Activated CD4-positive, alpha-beta T cell treated with anti-CD3 and anti-CD28 coated beads, Interleukin-2, amount 50 U/mL, for 4 hours (primary cell): ENCODE measurements around the gene C3orf52.

Experiments used
- DNase-seq, 2 experiments: peaks; one replicate each; pipeline ENCODE4 v3.0.0-alpha.2; 2020

C3orf52 gene

DNA sequence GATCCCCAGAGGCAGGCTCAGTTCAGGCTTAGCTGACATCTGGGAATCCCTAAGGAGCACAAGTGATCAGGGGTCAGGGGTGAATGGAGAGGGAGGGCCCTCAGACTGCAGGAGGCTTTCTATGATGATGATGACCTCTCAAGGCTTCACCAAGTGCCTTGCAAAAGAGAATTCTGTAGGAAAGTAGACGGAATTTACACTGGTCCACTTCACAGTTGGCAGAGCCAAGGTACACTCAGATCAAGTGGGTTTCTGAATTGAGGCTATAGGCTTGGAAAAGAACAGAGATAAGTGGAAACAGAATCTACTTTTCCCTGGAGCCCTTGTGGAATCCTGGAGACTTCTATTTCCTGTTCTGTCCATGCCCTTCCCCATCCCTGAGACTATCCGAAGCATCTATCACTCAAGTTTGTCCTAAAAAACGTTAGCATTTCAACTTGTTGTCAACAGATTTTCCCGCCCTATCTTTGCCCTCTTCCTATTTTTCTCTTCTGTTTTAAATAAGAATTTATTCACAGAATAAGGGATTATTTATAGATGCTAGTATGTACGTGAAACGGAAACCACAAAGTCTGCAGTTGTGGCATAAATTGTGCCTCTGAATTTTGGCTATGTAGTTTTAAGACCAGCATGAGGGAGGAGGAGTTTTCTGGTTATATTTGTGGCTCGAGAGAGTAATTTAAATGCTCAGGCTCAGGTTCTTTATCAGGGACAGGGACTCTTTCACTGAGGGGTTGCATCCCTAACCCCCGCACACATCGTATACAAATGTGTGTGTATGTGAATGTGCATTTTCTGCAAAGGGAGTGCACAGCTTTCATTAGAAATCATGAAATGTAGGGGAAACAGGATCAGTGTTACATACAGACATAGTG, 34.0 kb downstream of the C3orf52 start:
- DNase-seq, result no peak

GRCh38 chr3:112121577-112122547, 35.7 kb downstream of the C3orf52 start:
- no peak for DNase-seq

- DNase-seq, result no peak
Observed at GRCh38 chr3:112122870-112123269, 36.7 kb downstream of the C3orf52 start.

GRCh38 chr3:112123548-112123947, 37.4 kb downstream of the C3orf52 start:
- DNase-seq, result no peak

DNA sequence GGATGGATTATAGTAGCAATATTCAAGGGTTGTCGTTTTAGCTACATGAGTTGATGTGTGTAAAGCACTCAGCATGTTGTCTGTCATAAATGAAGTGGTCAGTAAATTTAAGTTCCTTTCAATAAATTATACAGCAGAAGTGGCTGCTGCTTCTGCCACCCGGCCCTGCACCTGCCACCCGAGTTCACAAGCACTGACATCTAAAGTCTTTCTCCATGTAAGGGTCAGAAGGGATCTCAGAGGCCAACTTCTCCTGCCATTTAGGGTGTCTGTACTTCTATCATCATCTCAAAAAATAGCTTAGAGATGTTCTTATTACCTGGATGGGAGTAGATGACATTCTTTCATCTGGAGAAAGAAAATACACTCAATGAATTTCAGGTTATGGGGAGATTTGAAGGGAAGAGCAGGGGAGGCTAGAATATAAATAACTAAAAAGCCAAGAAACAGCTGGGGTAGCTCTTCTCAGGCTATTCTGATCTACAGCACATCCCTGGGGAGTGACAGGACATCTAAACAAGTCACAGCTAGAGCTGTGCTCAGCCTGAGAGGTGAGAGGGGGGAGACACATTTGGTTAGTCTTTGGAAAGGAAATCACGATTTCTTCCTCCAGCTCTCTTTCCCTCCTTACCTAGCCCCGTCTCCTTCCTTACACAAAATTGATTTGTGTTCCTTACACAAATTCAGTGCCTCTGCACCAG, 38.9 kb downstream of the C3orf52 start:
- DNase-seq, result no peak

GRCh38 chr3:112126511-112126911, 40.3 kb downstream of the C3orf52 start:
- DNase-seq, result no peak

DNA sequence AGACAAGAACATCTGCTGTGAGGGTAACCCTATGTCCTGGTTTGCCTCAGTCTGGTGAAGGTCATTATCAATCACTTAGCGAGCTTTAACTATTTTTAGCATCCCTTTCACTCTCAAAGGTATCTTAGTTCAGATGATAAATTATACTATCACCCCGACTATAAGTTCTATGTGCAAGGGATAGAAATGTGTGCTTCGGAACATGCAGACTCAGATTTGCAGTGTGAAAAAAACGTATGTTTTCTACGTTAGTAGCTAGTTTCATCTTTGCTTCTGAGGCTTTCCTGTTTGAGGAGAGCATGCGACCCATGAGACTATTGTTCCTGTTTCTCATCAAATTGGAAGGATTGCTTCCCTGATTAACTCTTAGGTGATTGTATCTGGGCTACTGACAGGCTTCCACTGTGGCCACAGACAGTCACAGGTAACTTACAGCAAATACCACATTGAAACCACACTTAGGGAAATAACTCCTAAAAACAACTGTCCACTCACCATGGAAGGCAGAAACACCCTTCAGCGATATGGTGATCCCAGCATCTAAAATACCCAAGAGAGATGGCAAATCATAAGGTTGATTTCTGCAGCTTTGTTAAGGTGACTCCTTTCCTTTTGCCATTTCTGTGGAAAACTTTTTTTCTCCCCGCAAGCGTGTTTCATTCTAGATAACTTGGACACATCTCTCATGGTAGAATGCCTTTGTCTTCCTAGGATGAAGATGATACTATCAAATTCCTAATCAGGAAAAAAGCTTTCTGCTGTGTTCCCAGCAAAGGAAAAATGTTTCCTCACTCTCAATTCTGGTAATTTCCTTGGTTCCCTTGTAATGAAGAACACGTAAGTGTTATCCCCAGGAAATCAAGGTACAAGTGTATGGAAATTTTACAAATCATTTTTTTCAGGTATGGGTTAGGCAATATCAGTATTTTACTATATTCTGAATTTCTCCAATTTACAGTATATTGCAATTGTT, 41.6 kb downstream of the C3orf52 start:
- no peak for DNase-seq

DNA sequence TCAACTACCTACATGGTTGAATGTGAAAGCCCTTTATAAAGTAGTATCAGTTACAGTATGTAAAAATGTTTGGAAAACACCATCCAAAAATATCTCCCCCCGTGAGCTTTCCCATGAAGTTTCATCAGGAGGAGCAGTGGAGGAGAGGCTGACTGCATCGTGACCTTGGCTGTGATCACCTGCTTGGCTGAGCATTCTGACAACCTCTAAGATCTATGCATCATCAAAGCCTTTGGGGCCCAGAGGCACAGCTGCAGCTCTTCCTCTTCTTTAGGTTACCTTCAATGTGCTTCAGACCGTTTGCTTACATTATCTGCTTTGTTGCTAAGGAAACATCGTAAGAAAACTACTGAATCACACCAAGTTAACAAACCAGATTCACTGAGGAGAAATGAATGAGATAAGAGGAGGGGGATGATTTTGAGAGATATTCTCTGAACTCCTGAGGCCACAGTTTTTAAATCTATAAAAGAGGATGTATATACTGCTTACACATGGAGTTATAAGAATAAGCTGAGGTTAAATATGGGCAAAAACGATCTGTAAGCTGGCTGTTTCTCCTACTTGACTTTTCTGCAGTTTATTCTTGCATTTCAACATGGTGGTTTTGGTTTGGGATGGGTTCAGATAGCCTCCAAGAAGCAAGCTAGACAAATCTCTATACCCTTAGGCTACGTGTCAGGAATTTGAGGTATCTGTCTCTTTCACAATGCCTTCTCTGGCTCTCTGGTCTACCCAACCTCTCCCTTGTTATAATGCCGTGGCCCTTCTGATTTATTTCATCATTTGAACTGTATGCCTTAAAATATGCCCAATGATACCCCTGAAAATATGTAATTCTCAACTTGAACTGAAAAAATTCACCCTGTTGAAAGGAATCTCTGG, 42.9 kb downstream of the C3orf52 start:
- peak; percentile 39 to 44 for DNase-seq

DNA sequence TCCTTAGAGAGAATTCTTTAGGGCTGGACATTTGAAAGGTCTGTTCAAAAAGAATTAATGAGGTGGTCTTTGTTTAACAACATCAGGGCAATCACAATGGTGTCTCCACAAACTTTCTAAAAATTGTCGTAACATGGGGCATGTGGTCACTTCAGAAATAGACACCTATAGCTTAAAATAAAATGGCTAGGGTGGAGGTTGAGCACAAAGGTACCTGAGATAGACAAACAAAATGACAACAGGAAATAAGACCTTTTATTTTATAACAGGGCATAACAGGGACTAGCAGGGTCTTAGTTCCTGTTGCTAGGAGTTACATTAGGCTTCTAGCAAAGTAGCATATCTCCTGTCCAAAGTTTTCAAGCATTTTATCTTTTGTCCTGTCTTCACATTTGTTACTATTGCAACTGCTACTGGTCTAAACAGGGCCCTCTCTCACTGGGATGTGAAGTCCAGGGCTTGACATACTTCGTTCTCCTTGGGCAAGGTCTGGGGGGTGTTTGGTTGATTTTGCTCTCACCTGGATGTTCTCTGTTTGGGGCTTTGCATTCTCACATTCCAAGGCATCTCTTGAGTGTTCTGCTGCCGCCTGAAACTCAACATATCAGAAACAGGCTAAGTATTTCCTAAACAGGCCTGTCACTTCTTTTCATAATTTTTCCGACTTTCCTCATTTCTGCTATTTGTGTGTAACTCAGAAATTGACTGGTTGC, 43.9 kb downstream of the C3orf52 start:
- no peak for DNase-seq

- DNase-seq, result no peak
Observed at GRCh38 chr3:112130638-112130993, 44.4 kb downstream of the C3orf52 start.

- no peak for DNase-seq
Observed at GRCh38 chr3:112131111-112131510, 44.9 kb downstream of the C3orf52 start.

DNA sequence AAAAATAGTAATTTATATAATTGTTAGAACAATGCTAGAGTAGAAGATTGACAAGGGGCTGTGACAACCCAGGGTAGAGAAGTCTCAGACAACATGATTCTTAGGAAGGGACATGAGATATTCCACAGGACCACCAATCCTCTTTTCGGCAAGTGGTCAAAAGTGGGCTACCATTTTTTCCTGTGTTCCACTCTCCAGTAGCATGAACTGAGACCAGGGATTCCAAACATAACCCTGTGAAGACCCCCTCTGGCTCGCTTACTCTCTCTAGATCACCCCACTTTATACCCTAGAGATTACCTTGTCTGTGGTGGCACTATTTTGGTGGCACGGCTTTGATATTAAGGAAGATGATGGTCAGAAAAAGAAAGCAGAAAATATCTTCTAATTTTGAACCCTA, 45.9 kb downstream of the C3orf52 start:
- no peak for DNase-seq

DNA sequence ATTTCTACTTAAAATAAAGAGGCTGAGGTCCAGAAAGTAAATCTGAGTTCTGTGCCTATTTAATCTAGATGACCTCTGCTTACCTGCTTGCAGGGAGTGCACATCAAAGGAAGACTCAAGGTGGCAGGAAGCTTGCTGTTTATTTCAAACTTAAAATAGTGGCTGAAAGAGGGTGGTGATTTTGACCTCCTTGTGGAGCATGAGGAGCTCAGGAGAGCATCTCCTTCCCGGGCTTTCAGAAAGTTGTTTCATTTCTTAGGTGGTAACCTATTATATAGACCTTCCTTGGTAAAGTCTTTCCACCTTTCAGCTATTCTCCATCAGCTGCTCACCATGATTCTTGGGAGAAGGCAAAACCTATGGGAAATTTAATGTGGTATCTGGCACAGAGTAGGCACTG, 46.4 kb downstream of the C3orf52 start:
- no peak for DNase-seq

GRCh38 chr3:112132975-112133448, 46.8 kb downstream of the C3orf52 start, which contains the start of gene GCSAM:
TSS of gene GCSAM (minus strand) at chr3:112133248. CDS start at chr3:112133120, 128 bp downstream.
- peak; percentile 56 to 58 for DNase-seq

- no peak for DNase-seq
Observed at GRCh38 chr3:112133626-112134334, 47.6 kb downstream of the C3orf52 start.

- DNase-seq, result no peak
Observed at GRCh38 chr3:112134335-112135124, 48.3 kb downstream of the C3orf52 start.

GRCh38 chr3:112136046-112136445, 49.9 kb downstream of the C3orf52 start:
- no peak for DNase-seq
